Esophagus squamous epithelium (tissue), 4 donors: ENCODE data around the gene SLC8A2.

ENCODE experiments used
- POLR2A ChIP-seq, 4 donors: fragments of 450-650 bp; IDR thresholded peaks; one replicate each; pipeline ENCODE4 v1.6.1; 2017; ENCODE audit warnings: antibody characterized with exemption in 4 of 4, mild to moderate bottlenecking in 4 of 4, moderate library complexity in 3 of 4
- TF ChIP-seq, protein P1 (sequence below), 6 experiments: fragments of 450-650 bp in 4 of 6; fragments of 200-600 bp in 2 of 6; sonication (generic) in 2 of 6; IDR thresholded peaks; one replicate each; pipeline ENCODE4 v1.5.1; 2016 to 2019; ENCODE audit warnings: antibody characterized with exemption in 6 of 6, mild to moderate bottlenecking in 4 of 6, moderate library complexity in 4 of 6

DNA sequence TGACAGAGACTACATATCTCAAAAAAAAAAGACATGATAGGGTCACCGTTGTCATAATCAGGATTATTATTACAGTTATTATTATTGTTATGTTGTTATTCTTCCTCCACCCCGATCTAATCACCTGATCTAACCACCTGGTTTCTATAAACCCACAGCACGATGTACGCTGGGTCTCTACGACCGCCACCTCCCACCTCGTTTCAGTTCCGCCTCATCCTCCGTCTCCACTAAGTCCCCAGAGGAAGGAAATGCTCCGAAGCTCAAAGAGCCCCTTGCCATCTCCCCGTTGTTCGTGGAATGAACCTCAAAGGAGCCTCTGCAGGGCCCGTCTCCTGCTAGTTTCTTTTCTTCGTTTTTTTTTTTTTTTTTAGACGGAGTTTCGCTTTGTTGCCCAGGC lies 36.5 kb downstream of the SLC8A2 start:
- TF ChIP-seq, protein P1, sequence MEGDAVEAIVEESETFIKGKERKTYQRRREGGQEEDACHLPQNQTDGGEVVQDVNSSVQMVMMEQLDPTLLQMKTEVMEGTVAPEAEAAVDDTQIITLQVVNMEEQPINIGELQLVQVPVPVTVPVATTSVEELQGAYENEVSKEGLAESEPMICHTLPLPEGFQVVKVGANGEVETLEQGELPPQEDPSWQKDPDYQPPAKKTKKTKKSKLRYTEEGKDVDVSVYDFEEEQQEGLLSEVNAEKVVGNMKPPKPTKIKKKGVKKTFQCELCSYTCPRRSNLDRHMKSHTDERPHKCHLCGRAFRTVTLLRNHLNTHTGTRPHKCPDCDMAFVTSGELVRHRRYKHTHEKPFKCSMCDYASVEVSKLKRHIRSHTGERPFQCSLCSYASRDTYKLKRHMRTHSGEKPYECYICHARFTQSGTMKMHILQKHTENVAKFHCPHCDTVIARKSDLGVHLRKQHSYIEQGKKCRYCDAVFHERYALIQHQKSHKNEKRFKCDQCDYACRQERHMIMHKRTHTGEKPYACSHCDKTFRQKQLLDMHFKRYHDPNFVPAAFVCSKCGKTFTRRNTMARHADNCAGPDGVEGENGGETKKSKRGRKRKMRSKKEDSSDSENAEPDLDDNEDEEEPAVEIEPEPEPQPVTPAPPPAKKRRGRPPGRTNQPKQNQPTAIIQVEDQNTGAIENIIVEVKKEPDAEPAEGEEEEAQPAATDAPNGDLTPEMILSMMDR (IDR thresholded peaks at IDR 0.05): no peak
- no peak for TF ChIP-seq POLR2A (IDR thresholded peaks at IDR 0.05)
